HG03103 (cell line): ENCODE data around the gene EIPR1.

ENCODE experiments used
- ATAC-seq: cut with Tn5 transposase; IDR thresholded peaks from one replicate; pipeline ENCODE4 v1.9.1; 2021; ENCODE audit warnings: low read depth; ENCODE audit not compliant: unreplicated experiment

Gene EIPR1

DNA sequence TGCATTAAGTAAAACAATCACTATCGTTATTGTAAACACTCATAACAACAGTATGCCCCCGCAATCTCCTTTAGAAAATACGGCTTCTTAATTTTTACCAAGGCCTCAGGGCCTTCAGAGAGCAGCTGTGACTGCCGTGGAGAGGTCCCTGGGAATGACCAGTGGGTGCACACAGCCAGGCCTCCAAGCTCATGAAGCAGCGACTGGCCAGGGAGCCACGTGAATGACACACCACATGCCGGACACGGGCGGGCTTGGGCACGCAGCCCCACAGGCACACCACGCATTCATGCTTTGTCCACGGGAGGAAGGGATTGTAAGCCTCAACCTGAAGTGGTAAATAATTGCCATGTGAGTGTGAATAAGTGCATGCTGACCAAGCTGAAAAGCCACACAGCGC is 121.0 kb downstream of the EIPR1 start:
- no peak for ATAC-seq

DNA sequence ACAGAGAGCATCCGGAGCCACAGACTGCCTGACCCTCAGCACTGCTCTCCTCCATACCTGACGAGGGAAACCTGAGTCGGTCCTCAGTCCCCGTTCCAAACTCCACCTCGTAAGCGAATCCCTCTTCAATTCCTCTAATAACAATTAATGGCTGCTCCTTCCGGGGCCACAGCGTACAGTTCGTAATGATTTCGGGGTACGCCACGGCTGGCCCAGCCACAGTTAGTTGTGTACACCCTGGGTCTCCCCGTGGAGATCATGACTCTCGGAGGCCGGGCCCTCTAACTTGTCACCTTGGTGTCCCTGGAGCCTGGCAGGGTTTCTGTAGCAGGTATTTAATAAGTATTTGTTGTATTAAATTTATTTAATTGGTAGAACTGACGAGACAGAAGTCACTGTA is 121.5 kb downstream of the EIPR1 start:
- no peak for ATAC-seq

- ATAC-seq, result peak; percentile 68
These were observed 123.1 kb downstream of the EIPR1 start for GRCh38 chr2:3254442-3254941.

- no peak for ATAC-seq
These were observed 123.6 kb downstream of the EIPR1 start for GRCh38 chr2:3253913-3254441.

DNA sequence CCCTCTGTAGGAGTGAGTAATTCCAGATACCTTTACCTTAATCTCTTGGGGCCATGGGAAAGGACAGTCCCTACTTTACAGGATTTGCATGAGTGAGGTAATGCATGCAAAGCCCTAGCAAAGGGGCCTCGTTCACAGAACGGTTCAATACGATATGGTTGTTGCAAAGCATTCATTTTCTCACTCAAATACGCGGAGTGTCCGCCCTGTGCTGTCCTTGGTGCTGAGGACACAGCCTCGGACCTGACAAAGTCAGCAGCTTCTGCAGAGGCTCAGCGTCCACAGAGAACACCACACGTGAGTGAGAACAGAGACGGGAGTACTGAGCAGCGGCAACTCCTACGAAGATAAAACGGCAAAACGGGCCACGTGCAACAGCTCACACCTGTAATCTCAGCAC is 125.7 kb downstream of the EIPR1 start:
- no peak for ATAC-seq

GRCh38 chr2:3249476-3249962 is 128.1 kb downstream of the EIPR1 start:
- no peak for ATAC-seq

DNA sequence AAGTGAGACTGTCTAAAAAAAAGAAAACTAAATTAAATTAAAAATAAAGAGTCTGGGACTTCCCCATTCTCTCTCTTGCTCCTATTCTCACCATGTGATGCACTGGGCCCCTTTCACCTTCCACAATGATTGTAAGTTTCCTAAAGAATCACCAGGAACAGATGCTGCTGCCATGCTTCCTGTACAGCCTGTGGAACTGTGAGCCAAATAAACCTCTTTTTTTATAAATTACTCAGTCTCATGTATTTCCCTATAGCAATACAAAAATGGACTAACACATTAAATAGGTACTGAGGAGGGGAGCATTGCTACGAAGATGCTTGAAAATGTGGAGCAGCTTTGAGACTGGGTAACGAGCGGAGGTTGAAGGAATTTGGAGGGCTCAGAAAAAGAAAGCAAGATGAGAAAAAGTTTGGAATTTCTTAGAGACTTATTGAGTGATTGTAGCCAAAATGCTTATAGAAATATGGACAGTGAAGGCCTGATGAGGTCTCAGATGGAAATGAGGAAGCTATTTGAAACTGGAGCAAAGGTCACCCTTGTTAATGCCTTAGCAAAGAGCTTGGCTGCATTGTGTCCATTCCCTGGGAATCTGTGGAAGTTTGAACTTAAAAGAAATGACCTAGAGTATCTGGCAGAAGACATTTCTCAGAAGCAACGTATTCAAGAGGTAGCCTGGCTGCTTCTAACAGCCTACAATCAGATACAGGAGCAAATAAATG is 128.7 kb downstream of the EIPR1 start:
- ATAC-seq, result no peak

- ATAC-seq, result no peak
These were observed 130.5 kb downstream of the EIPR1 start for GRCh38 chr2:3246928-3247714.

- ATAC-seq, result no peak
These were observed 131.2 kb downstream of the EIPR1 start for GRCh38 chr2:3246406-3246805.

GRCh38 chr2:3244486-3244885 is 133.1 kb downstream of the EIPR1 start:
- ATAC-seq, result no peak

DNA sequence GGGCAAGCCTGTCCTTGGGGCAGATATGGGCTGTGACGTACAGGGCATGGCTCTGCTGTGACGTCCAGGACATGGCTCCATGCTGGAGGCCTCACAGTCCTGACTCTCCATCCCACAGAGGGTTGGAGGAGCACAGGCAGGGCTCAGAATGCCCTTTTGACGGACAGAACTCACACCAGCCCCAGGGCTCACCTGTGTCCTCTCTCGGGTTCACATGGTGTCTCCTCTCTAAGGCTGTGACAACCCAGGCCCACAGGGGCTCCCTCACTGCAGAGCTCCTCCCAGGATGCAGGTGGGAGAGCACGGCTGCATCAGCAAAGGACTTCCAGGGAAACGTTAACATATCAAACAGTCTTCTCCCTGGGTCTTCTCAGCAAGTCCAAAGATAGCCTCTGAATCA is 133.8 kb downstream of the EIPR1 start:
- ATAC-seq, result no peak

DNA sequence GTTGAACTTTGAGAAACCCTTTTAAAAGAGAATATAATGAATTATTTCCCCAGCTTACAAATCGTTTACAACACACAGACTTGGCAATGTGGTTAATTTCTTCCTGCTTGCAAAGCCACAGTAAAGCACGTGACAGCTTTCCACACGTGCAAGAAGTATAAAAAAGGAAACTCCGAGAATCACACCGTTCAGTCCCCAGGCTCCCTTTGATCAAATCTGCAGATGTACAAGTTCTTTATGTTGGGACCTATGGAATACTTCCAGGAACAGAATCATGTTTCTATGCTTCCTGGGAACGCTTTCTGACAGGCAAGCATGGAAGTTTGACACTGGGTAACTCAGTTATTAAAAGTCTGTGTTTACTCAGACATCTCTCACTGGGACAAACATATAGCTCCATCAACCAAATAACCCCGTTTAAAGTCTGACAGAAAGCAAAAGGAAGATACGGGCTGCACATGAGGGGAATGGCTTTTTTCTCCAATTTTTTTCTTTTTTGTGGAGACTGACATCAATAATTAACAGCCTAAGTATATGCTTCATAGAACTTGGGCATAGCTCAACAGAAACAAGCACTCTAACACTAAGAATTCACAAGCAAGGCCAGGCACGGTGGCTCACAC is 134.8 kb downstream of the EIPR1 start:
- ATAC-seq, result peak; percentile 83

GRCh38 chr2:3241971-3242746 is 135.5 kb downstream of the EIPR1 start:
- ATAC-seq, result peak; percentile 13

DNA sequence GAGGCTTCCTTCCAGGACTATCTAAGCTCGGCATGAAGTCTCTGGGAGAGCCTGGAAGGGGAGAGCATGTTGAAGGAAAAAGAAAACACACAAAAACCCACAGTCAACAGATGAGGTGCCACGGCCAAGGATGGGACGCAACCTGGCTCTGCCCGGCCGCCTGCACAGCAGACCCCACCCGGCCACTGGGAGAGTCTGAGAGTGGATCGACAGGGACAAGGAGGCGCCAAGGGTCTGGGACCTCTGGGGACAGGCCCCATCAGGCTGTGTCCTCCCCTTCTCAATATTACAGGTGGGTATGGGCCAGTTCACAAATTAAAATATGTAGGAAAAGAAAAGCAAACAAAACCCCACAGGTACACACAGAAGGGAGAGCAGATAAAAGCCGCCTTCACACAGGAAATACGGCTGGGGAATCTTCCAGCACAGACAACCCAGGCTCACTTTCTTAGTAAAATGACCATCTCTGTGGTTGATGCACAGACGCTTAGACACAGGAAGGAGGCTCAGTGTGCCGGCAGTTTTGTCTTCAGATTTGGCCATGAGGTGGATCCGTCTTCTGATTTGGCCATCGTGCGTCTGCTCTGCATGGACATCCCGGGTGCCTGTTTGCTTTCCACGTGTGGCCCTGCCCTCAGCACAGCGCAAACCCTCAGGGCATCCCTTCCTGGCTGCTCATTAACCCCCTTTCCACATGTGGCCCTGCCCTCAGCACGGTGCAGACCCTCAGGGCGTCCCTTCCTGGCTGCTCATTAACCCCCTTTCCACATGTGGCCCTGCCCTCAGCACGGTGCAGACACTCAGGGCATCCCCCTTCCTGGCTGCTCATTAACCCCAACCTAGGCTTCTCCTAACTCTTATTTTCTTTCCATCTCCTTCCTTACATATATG is 138.4 kb downstream of the EIPR1 start:
- ATAC-seq, result no peak

- no peak for ATAC-seq
These were observed 141.1 kb downstream of the EIPR1 start for GRCh38 chr2:3236300-3237045.

GRCh38 chr2:3233877-3234276 is 143.7 kb downstream of the EIPR1 start:
- no peak for ATAC-seq

DNA sequence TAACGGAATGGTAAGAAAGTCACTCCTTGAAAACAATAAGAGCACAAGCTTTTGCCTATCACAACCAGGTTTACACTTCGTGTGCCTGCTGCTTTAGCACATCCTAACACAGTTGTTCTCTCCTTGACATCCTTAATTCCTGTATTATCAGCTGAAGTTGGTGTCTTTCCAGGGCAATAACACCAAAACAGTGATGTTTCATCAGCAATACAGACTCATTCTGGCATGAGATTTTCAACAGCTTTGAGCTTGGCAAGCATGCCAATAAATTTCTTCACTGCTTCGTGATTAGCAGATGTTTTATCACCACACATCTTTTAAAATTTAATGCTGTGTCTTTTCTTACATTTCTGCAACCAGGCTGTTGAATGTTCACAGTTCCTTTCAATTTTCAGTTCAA is 148.4 kb downstream of the EIPR1 start:
- no peak for ATAC-seq

- no peak for ATAC-seq
These were observed 152.9 kb downstream of the EIPR1 start for GRCh38 chr2:3224681-3225080.
